Muscle layer of colon (tissue), 2 donors: Measurements from ENCODE around the gene TMEM178B.
"Not testable (repeated sequence)": the region's sequence is repeated elsewhere in the genome, so short reads cannot be mapped to it uniquely, and the experiment has no call there.

ENCODE experiments used
- H3K27ac ChIP-seq: one replicate; pipeline ENCODE4 v1.7.0; 2013; ENCODE audit warnings: low read depth, mild to moderate bottlenecking, low read length, moderate library complexity
- H3K27me3 ChIP-seq, 2 donors: one replicate each; pipeline ENCODE4 v1.7.0; 2013; ENCODE audit warnings: low read length in 2 of 2, mild to moderate bottlenecking in 2 of 2; ENCODE audit not compliant: insufficient read depth in 2 of 2, control insufficient read depth in 1 of 2
- H3K36me3 ChIP-seq: one replicate; pipeline ENCODE4 v1.7.0; 2013; ENCODE audit warnings: mild to moderate bottlenecking, low read length; ENCODE audit not compliant: insufficient read depth
- H3K4me1 ChIP-seq: one replicate; pipeline ENCODE4 v1.7.0; 2013; ENCODE audit warnings: mild to moderate bottlenecking, low read length; ENCODE audit not compliant: insufficient read depth
- H3K4me3 ChIP-seq, 2 donors: one replicate each; pipeline ENCODE4 v1.7.0; 2013; ENCODE audit warnings: low read length in 2 of 2, low read depth in 1 of 2, mild to moderate bottlenecking in 1 of 2, moderate library complexity in 1 of 2
- H3K9ac ChIP-seq: one replicate; pipeline ENCODE4 v1.7.0; 2013; ENCODE audit warnings: low read length
- H3K9me3 ChIP-seq: one replicate; pipeline ENCODE4 v1.7.0; 2013; ENCODE audit warnings: mild to moderate bottlenecking, low read length
- donor health status: abdominal sarcoma.
- donor health status: Adenocarcinoma of cecum.

The TMEM178B gene

GRCh38 chr7:141383356-141383755 is 309.5 kb downstream of the TMEM178B start:
- not testable (repeated sequence) for H3K36me3 ChIP-seq, H3K9ac ChIP-seq, H3K27me3 ChIP-seq, H3K9me3 ChIP-seq, H3K4me1 ChIP-seq, H3K4me3 ChIP-seq, H3K27ac ChIP-seq

- H3K9ac ChIP-seq: no peak overlapping the region
- H3K27me3 ChIP-seq: no peaks in the 10 kb centered on the region
- no peak overlapping the region for H3K4me3 ChIP-seq
- no peaks in the 10 kb centered on the region for H3K4me1 ChIP-seq
- H3K27ac ChIP-seq: no peak overlapping the region
- H3K36me3 ChIP-seq: no peaks in the 10 kb centered on the region
- no peaks in the 10 kb centered on the region for H3K9me3 ChIP-seq
These were observed 313.0 kb downstream of the TMEM178B start for GRCh38 chr7:141386881-141387280.

GRCh38 chr7:141387521-141388217 is 313.8 kb downstream of the TMEM178B start:
- no peaks in the 10 kb centered on the region for H3K27me3 ChIP-seq
- no peaks in the 10 kb centered on the region for H3K4me1 ChIP-seq
- H3K9me3 ChIP-seq: no peaks in the 10 kb centered on the region
- no peak overlapping the region for H3K9ac ChIP-seq
- H3K4me3 ChIP-seq: no peak overlapping the region
- no peak overlapping the region for H3K27ac ChIP-seq
- H3K36me3 ChIP-seq: no peaks in the 10 kb centered on the region

- Histone ChIP-seq H3K4me3 (no peak overlapping the region), H3K9me3 (no peaks in the 10 kb centered on the region), H3K9ac (no peak overlapping the region), H3K27me3 (no peaks in the 10 kb centered on the region), H3K36me3 (no peaks in the 10 kb centered on the region), H3K4me1 (no peaks in the 10 kb centered on the region), H3K27ac (no peak overlapping the region)
These were observed 315.4 kb downstream of the TMEM178B start for GRCh38 chr7:141389140-141389796.

- H3K9ac ChIP-seq: no peak overlapping the region
These were observed 316.5 kb downstream of the TMEM178B start for GRCh38 chr7:141390339-141390738.

GRCh38 chr7:141393056-141393455 is 319.2 kb downstream of the TMEM178B start:
- H3K9ac ChIP-seq: no peak overlapping the region
- H3K27ac ChIP-seq: no peak overlapping the region
- H3K36me3 ChIP-seq: no peaks in the 10 kb centered on the region
- H3K27me3 ChIP-seq: no peaks in the 10 kb centered on the region
- H3K4me1 ChIP-seq: no peaks in the 10 kb centered on the region
- H3K9me3 ChIP-seq: no peaks in the 10 kb centered on the region
- no peak overlapping the region for H3K4me3 ChIP-seq

More at GRCh38 chr7:141390339-141390738, 316.5 kb downstream of the TMEM178B start:
- no peaks in the 10 kb centered on the region for H3K36me3 ChIP-seq
- no peak overlapping the region for H3K4me3 ChIP-seq
- H3K27me3 ChIP-seq: no peaks in the 10 kb centered on the region
- no peaks in the 10 kb centered on the region for H3K4me1 ChIP-seq
- H3K9me3 ChIP-seq: no peaks in the 10 kb centered on the region
- no peak overlapping the region for H3K27ac ChIP-seq

- no peak overlapping the region for H3K4me3 ChIP-seq
- H3K9me3 ChIP-seq: no peaks in the 10 kb centered on the region
- H3K9ac ChIP-seq: no peak overlapping the region
- no peaks in the 10 kb centered on the region for H3K36me3 ChIP-seq
- no peaks in the 10 kb centered on the region for H3K27me3 ChIP-seq
- no peaks in the 10 kb centered on the region for H3K4me1 ChIP-seq
- no peak overlapping the region for H3K27ac ChIP-seq
These were observed 323.6 kb downstream of the TMEM178B start for GRCh38 chr7:141397236-141398163.

- H3K4me1 ChIP-seq: no peaks in the 10 kb centered on the region
- no peak overlapping the region for H3K4me3 ChIP-seq
- H3K9me3 ChIP-seq: no peaks in the 10 kb centered on the region
- H3K9ac ChIP-seq: no peak overlapping the region
- H3K27ac ChIP-seq: no peak overlapping the region
- no peaks in the 10 kb centered on the region for H3K36me3 ChIP-seq
- H3K27me3 ChIP-seq: no peaks in the 10 kb centered on the region
These were observed 326.5 kb downstream of the TMEM178B start for GRCh38 chr7:141400356-141400755.

GRCh38 chr7:141402277-141402996 is 328.6 kb downstream of the TMEM178B start:
- Histone ChIP-seq H3K27me3 (no peaks in the 10 kb centered on the region), H3K36me3 (no peaks in the 10 kb centered on the region), H3K9me3 (no peaks in the 10 kb centered on the region), H3K27ac (no peak overlapping the region), H3K4me1 (no peaks in the 10 kb centered on the region), H3K9ac (no peak overlapping the region), H3K4me3 (no peak overlapping the region)

GRCh38 chr7:141403846-141404245 is 330.0 kb downstream of the TMEM178B start:
- H3K9me3 ChIP-seq, H3K9ac ChIP-seq, H3K27me3 ChIP-seq, H3K4me1 ChIP-seq, H3K36me3 ChIP-seq, H3K27ac ChIP-seq, H3K4me3 ChIP-seq: not testable (repeated sequence)

- Histone ChIP-seq H3K36me3 (no peaks in the 10 kb centered on the region), H3K27me3 (no peaks in the 10 kb centered on the region), H3K4me1 (no peaks in the 10 kb centered on the region), H3K9me3 (no peaks in the 10 kb centered on the region), H3K4me3 (no peak overlapping the region), H3K27ac (no peak overlapping the region), H3K9ac (no peak overlapping the region)
These were observed 332.5 kb downstream of the TMEM178B start for GRCh38 chr7:141406347-141406746.
